SK-N-SH (cell line): ENCODE measurements around the gene PAPOLG.

ENCODE experiments used
- CTCF ChIP-seq: fragments of 200-600 bp; sonication (generic); IDR thresholded peaks from 2 replicates; pipeline ENCODE4 v1.6.1; 2017; ENCODE audit warnings: antibody characterized with exemption, mild to moderate bottlenecking, moderate library complexity
- EP300 ChIP-seq, 2 experiments: IDR thresholded peaks; 2 replicates each; pipeline versions ENCODE4 v1.4.0 to v1.6.1; 2012; ENCODE audit warnings: borderline replicate concordance in 1 of 2, low read depth in 1 of 2, low read length in 1 of 2
- EZH2phosphoT487 ChIP-seq: fragments of 200-600 bp; sonication (generic); IDR thresholded peaks from 2 replicates; pipeline ENCODE4 v1.6.1; 2017; ENCODE audit warnings: low read depth, mixed run types, mild to moderate bottlenecking, antibody characterized with exemption, moderate library complexity, borderline replicate concordance
- FOXJ3 ChIP-seq: sonication (generic); formaldehyde crosslinking; IDR thresholded peaks from 2 replicates; pipeline ENCODE4 v1.5.1; 2020; ENCODE audit warnings: mild to moderate bottlenecking, missing genetic modification reagents
- POLR2AphosphoS5 ChIP-seq: IDR thresholded peaks from 2 replicates; pipeline ENCODE4 v1.6.1; 2012; ENCODE audit warnings: low read depth, low read length
- RAD21 ChIP-seq: IDR thresholded peaks from 2 replicates; pipeline ENCODE4 v1.6.1; 2012; ENCODE audit warnings: mild to moderate bottlenecking, low read length
- TF ChIP-seq, protein P1 (sequence below): IDR thresholded peaks from 2 replicates; pipeline ENCODE4 v1.6.1; 2012; ENCODE audit warnings: mild to moderate bottlenecking, low read depth, low read length, moderate library complexity

- no peak for TF ChIP-seq CTCF
- no peak for TF ChIP-seq FOXJ3
- no peak for TF ChIP-seq EP300 (IDR thresholded peaks at IDR 0.05; ENCODE audit: borderline replicate concordance in 1 of 2, low read depth in 1 of 2, low read length in 1 of 2)
- TF ChIP-seq EZH2phosphoT487: no peak
- TF ChIP-seq RAD21: no peak
- TF ChIP-seq, protein P1, sequence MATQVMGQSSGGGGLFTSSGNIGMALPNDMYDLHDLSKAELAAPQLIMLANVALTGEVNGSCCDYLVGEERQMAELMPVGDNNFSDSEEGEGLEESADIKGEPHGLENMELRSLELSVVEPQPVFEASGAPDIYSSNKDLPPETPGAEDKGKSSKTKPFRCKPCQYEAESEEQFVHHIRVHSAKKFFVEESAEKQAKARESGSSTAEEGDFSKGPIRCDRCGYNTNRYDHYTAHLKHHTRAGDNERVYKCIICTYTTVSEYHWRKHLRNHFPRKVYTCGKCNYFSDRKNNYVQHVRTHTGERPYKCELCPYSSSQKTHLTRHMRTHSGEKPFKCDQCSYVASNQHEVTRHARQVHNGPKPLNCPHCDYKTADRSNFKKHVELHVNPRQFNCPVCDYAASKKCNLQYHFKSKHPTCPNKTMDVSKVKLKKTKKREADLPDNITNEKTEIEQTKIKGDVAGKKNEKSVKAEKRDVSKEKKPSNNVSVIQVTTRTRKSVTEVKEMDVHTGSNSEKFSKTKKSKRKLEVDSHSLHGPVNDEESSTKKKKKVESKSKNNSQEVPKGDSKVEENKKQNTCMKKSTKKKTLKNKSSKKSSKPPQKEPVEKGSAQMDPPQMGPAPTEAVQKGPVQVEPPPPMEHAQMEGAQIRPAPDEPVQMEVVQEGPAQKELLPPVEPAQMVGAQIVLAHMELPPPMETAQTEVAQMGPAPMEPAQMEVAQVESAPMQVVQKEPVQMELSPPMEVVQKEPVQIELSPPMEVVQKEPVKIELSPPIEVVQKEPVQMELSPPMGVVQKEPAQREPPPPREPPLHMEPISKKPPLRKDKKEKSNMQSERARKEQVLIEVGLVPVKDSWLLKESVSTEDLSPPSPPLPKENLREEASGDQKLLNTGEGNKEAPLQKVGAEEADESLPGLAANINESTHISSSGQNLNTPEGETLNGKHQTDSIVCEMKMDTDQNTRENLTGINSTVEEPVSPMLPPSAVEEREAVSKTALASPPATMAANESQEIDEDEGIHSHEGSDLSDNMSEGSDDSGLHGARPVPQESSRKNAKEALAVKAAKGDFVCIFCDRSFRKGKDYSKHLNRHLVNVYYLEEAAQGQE: no peak
- no peak for TF ChIP-seq POLR2AphosphoS5
Measured at GRCh38 chr2:60764736-60765534, 8.9 kb downstream of the PAPOLG start.
